HepG2 (cell line): ENCODE measurements around the gene ZSWIM6. TPM values are rescaled to one million over a fixed set of nuclear protein-coding genes. Genes with fewer than 3 reads are reported as not detected.

ENCODE experiments used
- ATAC-seq: fragments of 200-7000 bp; cut with Tn5 transposase; 3 replicates; pipeline ENCODE4 v1.9.1; 2020; ENCODE audit warnings: mild to moderate bottlenecking, moderate library complexity
- BruUV-seq: library from RNA; stranded (reverse); fragments of 400-500 nt; replicated peaks from 2 replicates; lab custom pipeline; 2021; lab: Mats Ljungman, UMichigan
- CTCF ChIA-PET: fragments of 300-600 bp; formaldehyde crosslinking; extraction: SDS; loops from one replicate; lab custom pipeline; 2021; ENCODE audit warnings: low total read pairs, inconsistent platforms, low intra/inter-chr PET ratio; lab: Yijun Ruan, JAX
- POLR2A ChIA-PET: fragments of 350-600 bp; sonication (Branson Sonifier 250); formaldehyde crosslinking; loops from one replicate; lab custom pipeline; 2020; ENCODE audit warnings: antibody characterized with exemption, inconsistent platforms; lab: Yijun Ruan, JAX
- DNase-seq: peaks from one replicate; pipeline ENCODE4 v3.0.0-alpha.2; 2015; ENCODE audit warnings: low spot score
- FAIRE-seq: peaks from 3 replicates; lab custom pipeline; 2011; peaks lifted over from hg19 to GRCh38; lab: Jason Lieb, UNC
- H2AFZ ChIP-seq: one replicate; pipeline ENCODE4 v1.6.1; 2011; ENCODE audit warnings: low read length, inconsistent platforms
- H3K27ac ChIP-seq: fragments of 300-600 bp; 3 replicates; pipeline ENCODE4 v1.8.0; 2011; ENCODE audit warnings: mixed run types, mild to moderate bottlenecking, mixed read lengths, low read length, inconsistent platforms; ENCODE audit not compliant: insufficient read depth; ENCODE audit errors: extremely low read length
- H3K27me3 ChIP-seq, 2 experiments: fragments of 200-600 bp in 1 of 2; 2 replicates in 1 of 2; 3 replicates in 1 of 2; pipeline versions ENCODE4 v1.6.0 to v1.8.0; 2011; ENCODE audit warnings: low read length in 2 of 2, mild to moderate bottlenecking in 2 of 2, moderate library complexity in 2 of 2, inconsistent platforms in 1 of 2; ENCODE audit not compliant: insufficient read depth in 2 of 2, control insufficient read depth in 1 of 2
- H3K36me3 ChIP-seq, 2 experiments: fragments of 200-600 bp in 1 of 2; replicated peaks in 1 of 2; 2 replicates in 1 of 2; 3 replicates in 1 of 2; pipeline versions ENCODE4 v1.5.1 to v1.8.0; 2011; ENCODE audit warnings: low read length in 2 of 2, inconsistent platforms in 1 of 2; ENCODE audit not compliant: insufficient read depth in 2 of 2, control insufficient read depth in 1 of 2
- H3K4me1 ChIP-seq: 2 replicates; pipeline ENCODE4 v1.5.1; 2012; ENCODE audit warnings: low read length, inconsistent platforms; ENCODE audit not compliant: insufficient read depth
- H3K4me2 ChIP-seq: 2 replicates; pipeline ENCODE4 v1.6.0; 2011; ENCODE audit warnings: low read depth, low read length, inconsistent platforms
- H3K4me3 ChIP-seq, 3 experiments: fragments of 200-600 bp in 1 of 3; sonication (generic), shearing (Covaris generic) in 1 of 3; replicated peaks in 1 of 3; 2 replicates each; pipeline ENCODE4 v1.5.1; 2011 to 2016; ENCODE audit warnings: low read length in 3 of 3, inconsistent platforms in 2 of 3, low read depth in 2 of 3, mild to moderate bottlenecking in 2 of 3, control low read depth in 1 of 3, mixed read lengths in 1 of 3; ENCODE audit not compliant: insufficient read depth in 1 of 3
- H3K79me2 ChIP-seq: one replicate; pipeline ENCODE4 v1.6.1; 2011; ENCODE audit warnings: low read length, inconsistent platforms; ENCODE audit not compliant: insufficient read depth
- H3K9ac ChIP-seq: 2 replicates; pipeline ENCODE4 v1.6.0; 2011; ENCODE audit warnings: mild to moderate bottlenecking, low read depth, low read length, inconsistent platforms; ENCODE audit not compliant: insufficient read depth
- H3K9me3 ChIP-seq: 2 replicates; pipeline ENCODE4 v1.5.1; 2012; ENCODE audit warnings: mild to moderate bottlenecking, low read length
- H4K20me1 ChIP-seq: 2 replicates; pipeline ENCODE4 v1.6.0; 2011; ENCODE audit warnings: inconsistent platforms, mild to moderate bottlenecking, low read length, moderate library complexity; ENCODE audit not compliant: insufficient read depth
- ATF2 ChIP-seq: sonication (generic); formaldehyde crosslinking; IDR thresholded peaks from 2 replicates; pipeline ENCODE4 v1.4.0; 2020; ENCODE audit warnings: missing genetic modification reagents
- BORCS8-MEF2B ChIP-seq: sonication (generic); formaldehyde crosslinking; IDR thresholded peaks from 2 replicates; pipeline ENCODE4 v1.8.0; 2022; ENCODE audit warnings: mild to moderate bottlenecking, missing genetic modification reagents
- EP300 ChIP-seq, 3 experiments: sonication (generic) in 1 of 3; formaldehyde crosslinking in 1 of 3; IDR thresholded peaks; 2 replicates each; pipeline versions ENCODE4 v1.5.1 to v1.6.1; 2011 to 2020; ENCODE audit warnings: low read depth in 2 of 3, low read length in 2 of 3, borderline replicate concordance in 1 of 3, improper control_type of control experiment in 1 of 3, mild to moderate bottlenecking in 1 of 3, missing genetic modification reagents in 1 of 3, moderate library complexity in 1 of 3
- PCBP2 ChIP-seq: fragments of 200-400 bp; formaldehyde crosslinking; optimal IDR thresholded peaks from 2 replicates; pipeline ENCODE3; 2018; ENCODE audit warnings: low read length, low read depth; ENCODE audit not compliant: poor library complexity, severe bottlenecking
- SOX5 ChIP-seq: IDR thresholded peaks from 2 replicates; pipeline ENCODE4 v1.6.1; 2016; ENCODE audit warnings: borderline replicate concordance
- TEAD3 ChIP-seq: optimal IDR thresholded peaks from 2 replicates; pipeline ENCODE3; 2016; ENCODE audit warnings: borderline replicate concordance
- TOE1 ChIP-seq: sonication (generic); formaldehyde crosslinking; IDR thresholded peaks from 2 replicates; pipeline ENCODE4 v1.4.0; 2020; ENCODE audit warnings: mild to moderate bottlenecking, missing genetic modification reagents
- TSC22D2 ChIP-seq: sonication (generic); formaldehyde crosslinking; IDR thresholded peaks from 2 replicates; pipeline ENCODE4 v1.5.1; 2020; ENCODE audit warnings: missing genetic modification reagents, mild to moderate bottlenecking, borderline replicate concordance
- ZNF263 ChIP-seq: sonication (generic); formaldehyde crosslinking; IDR thresholded peaks from 2 replicates; pipeline ENCODE4 v1.4.0; 2020; ENCODE audit warnings: missing genetic modification reagents
- ZNF3 ChIP-seq: IDR thresholded peaks from 2 replicates; pipeline ENCODE4 v1.7.0; 2017; ENCODE audit warnings: inconsistent platforms
- ZNF318 ChIP-seq: sonication (generic); formaldehyde crosslinking; IDR thresholded peaks from 2 replicates; pipeline ENCODE4 v1.4.0; 2020; ENCODE audit warnings: mild to moderate bottlenecking, missing genetic modification reagents
- ZNF564 ChIP-seq: sonication (generic); formaldehyde crosslinking; IDR thresholded peaks from 2 replicates; pipeline ENCODE4 v1.8.1; 2023; ENCODE audit warnings: mild to moderate bottlenecking, missing genetic modification reagents
- ZNF607 ChIP-seq: sonication (generic); formaldehyde crosslinking; IDR thresholded peaks from 2 replicates; pipeline ENCODE4 v1.5.1; 2020; ENCODE audit warnings: missing genetic modification reagents, mild to moderate bottlenecking, borderline replicate concordance
- ZNF644 ChIP-seq: IDR thresholded peaks from 2 replicates; pipeline ENCODE4 v1.6.1; 2016; ENCODE audit warnings: low read depth
- ZNF883 ChIP-seq: sonication (generic); formaldehyde crosslinking; IDR thresholded peaks from 2 replicates; pipeline ENCODE4 v1.5.1; 2020; ENCODE audit warnings: mild to moderate bottlenecking, missing genetic modification reagents; ENCODE audit errors: not compliant biosample characterization
- WGBS: methylation state at CpG from one replicate; pipeline ENCODE4 v1.1.6; 2017; ENCODE audit warnings: low lambda C conversion rate; 5-methylcytosine and 5-hydroxymethylcytosine counted together
- in situ Hi-C: cut with HindIII; loops from 2 replicates; pipeline ENCODE4 v1.10.0; 2017; ENCODE audit warnings: low pct_unique_long_range_greater_than_20kb; ENCODE audit not compliant: extremely low pct_ligation_motif_present
- intact Hi-C: fragments of 100-400 bp; cut with micrococcal nuclease; formaldehyde crosslinking; loops from one replicate; pipeline ENCODE4 v1.10.0; 2022; ENCODE audit not compliant: unreplicated experiment
- polyA plus RNA-seq, 8 experiments: library from polyadenylated mRNA; depleted of rRNA in 3 of 8; stranded (reverse) in 7 of 8; unstranded in 1 of 8; fragments of >200 nt; fragmentation: Illumina TruSeq in 4 of 8; extraction: Trizol in 4 of 8; gene quantifications; 2 replicates each; pipeline versions ENCODE4 v1.2.1 to v1.2.3, GENCODE V29; 2011 to 2016; ENCODE audit warnings: low read depth in 4 of 8, missing spikeins in 1 of 8, mixed read lengths in 1 of 8; ENCODE audit not compliant: insufficient read depth in 1 of 8
- total RNA-seq, 5 experiments: library from RNA; depleted of rRNA; stranded (reverse); fragments of >200 nt; fragmentation: Illumina TruSeq; extraction: Trizol; gene quantifications; 2 replicates each; pipeline ENCODE4 v1.2.3, GENCODE V29; 2016; ENCODE audit warnings: low read depth in 1 of 5

Gene ZSWIM6
- total and polyA plus RNA-seq, 2 of the 13 experiments (the other 11 are each of a cell fraction or from before 2014, with no cell fraction given), result 0.82 to 1.9 TPM

DNA sequence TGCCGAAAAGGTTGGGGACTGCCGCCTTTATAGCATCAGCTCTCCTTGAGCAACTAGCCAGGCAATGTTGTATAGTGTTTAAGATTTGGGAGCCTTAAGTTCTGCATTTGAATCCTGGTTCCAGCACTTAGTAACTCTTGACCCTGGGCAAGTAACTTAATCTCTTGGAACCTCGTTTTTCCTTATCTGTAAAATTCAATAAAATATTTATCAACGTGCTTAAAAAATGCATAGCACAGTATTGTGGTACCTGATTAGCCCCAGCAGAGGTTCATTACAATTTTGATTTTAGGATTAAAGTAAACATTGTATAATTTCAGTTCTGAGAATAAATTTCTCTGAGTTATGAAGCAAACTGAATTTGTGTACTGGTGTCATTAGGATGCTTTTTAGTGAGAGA is 66.4 kb downstream of the ZSWIM6 start:
- in situ Hi-C loops, result no loop called here
- no peaks in the 10 kb centered on the region for H3K27me3 ChIP-seq
- ChIA-PET POLR2A (no interaction called here), CTCF (no interaction called here)
- no peaks in the 10 kb centered on the region for H3K9me3 ChIP-seq
- H2AFZ ChIP-seq, result no peak overlapping the region
- H3K4me3 ChIP-seq, result no peak overlapping the region
- no peak overlapping the region for H3K4me2 ChIP-seq
- H3K9ac ChIP-seq, result no peak overlapping the region
- ATAC-seq (no peak), FAIRE-seq (no peak), DNase-seq (no peak)
- no peaks in the 10 kb centered on the region for H3K36me3 ChIP-seq
- no peaks in the 10 kb centered on the region for H4K20me1 ChIP-seq
- 62% methylated on average over 4 of the region's 4 CpGs for WGBS
- no peak overlapping the region for H3K27ac ChIP-seq
- no peaks in the 10 kb centered on the region for H3K79me2 ChIP-seq
- H3K4me1 ChIP-seq, result no peaks in the 10 kb centered on the region
- BruUV-seq, result no TSS peak
- intact Hi-C loops, result no loop called here
- TF ChIP-seq ZNF607 (CRISPR knock-in tag) (no peak), TSC22D2 (CRISPR knock-in tag) (no peak), ZNF644 (no peak), ATF2 (CRISPR knock-in tag) (no peak), TEAD3 (no peak), ZNF263 (CRISPR knock-in tag) (no peak), ZNF3 (CRISPR knock-in tag) (no peak), EP300 (IDR thresholded peaks at IDR 0.05; ENCODE audit: low read depth in 2 of 2, low read length in 2 of 2) (no peak), EP300 (CRISPR knock-in tag; IDR thresholded peaks at IDR 0.05; ENCODE audit: borderline replicate concordance) (no peak), ZNF318 (no peak), PCBP2 (no peak), SOX5 (CRISPR knock-in tag) (no peak), TOE1 (CRISPR knock-in tag) (no peak), ZNF883 (no peak), BORCS8-MEF2B (CRISPR knock-in tag) (no peak), ZNF564 (CRISPR knock-in tag) (no peak)
